Stimulated activated CD4-positive, alpha-beta T cell treated with anti-CD3 and anti-CD28 coated beads, Interleukin-4, amount 100 ng/mL, for 4 hours (primary cell): ENCODE data around the gene WDR59.
A peak's percentile ranks its signal among the peaks of the same experiment; 100 is the strongest.
"Not testable (repeated sequence)": the region's sequence is repeated elsewhere in the genome, so short reads cannot be mapped to it uniquely, and the experiment has no call there.

ENCODE experiments used
- DNase-seq, 2 experiments: peaks; one replicate each; pipeline ENCODE4 v3.0.0-alpha.2; 2020

WDR59 gene, protein sequence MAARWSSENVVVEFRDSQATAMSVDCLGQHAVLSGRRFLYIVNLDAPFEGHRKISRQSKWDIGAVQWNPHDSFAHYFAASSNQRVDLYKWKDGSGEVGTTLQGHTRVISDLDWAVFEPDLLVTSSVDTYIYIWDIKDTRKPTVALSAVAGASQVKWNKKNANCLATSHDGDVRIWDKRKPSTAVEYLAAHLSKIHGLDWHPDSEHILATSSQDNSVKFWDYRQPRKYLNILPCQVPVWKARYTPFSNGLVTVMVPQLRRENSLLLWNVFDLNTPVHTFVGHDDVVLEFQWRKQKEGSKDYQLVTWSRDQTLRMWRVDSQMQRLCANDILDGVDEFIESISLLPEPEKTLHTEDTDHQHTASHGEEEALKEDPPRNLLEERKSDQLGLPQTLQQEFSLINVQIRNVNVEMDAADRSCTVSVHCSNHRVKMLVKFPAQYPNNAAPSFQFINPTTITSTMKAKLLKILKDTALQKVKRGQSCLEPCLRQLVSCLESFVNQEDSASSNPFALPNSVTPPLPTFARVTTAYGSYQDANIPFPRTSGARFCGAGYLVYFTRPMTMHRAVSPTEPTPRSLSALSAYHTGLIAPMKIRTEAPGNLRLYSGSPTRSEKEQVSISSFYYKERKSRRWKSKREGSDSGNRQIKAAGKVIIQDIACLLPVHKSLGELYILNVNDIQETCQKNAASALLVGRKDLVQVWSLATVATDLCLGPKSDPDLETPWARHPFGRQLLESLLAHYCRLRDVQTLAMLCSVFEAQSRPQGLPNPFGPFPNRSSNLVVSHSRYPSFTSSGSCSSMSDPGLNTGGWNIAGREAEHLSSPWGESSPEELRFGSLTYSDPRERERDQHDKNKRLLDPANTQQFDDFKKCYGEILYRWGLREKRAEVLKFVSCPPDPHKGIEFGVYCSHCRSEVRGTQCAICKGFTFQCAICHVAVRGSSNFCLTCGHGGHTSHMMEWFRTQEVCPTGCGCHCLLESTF

DNA sequence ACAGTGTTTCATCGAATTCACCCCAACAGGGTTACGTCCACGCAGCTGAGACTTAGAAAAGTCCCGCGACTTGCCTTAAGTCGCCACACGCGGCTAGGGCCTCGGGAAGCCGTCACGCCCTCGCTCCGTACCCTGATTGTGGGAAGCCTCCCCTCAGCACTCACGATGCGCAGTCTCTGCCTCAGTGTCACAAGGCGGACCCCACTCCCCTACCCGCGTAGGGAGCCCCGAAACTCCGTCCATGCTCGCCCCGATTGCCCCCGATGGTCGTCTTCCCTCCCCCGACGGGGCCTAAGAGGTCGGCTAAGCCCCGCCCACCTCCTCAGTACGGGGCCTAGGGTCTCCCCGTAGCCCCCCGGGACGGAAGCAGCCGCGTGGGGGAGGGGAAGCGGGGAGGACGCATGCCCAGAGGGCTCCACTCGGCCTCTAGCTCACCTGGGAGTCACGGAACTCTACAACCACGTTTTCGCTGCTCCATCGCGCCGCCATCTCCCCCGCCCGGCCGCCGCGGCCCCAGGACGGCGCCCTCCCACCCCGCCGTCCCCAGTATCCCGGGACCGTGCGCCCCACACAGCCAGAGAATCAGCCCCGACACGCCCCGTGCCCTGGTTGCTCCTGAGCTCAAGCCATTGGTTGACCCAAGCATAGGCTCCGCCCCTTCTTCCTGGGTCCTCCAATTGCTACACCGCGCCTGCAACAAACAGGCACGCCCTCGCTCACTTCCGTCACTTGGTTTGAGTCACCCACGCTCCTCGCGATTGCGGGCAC is at the start of gene WDR59:
TSS of gene WDR59 (minus strand) at position 595 of the 768 bp plus-strand sequence. CDS start at position 489, 106 bp downstream.
- DNase-seq, result peak; percentile 95 to 99

DNA sequence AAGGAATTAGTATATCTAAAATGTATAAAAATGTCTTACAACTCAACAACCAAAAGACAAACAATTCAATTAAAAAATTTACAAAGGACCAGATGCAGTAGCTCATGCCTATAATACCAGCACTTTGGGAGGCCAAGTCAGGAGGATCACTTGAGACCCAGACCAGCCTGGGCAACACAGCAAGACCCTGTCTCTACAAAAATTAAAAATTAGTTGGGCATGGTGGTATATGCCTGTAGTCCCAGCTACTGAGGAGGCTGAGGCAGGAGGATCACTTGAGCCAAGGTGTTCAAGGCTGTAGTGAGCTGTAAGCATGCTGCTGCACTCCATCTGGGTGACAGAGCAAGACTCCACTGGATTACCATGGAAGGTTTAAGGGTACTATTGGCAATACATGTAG is 47.7 kb upstream of the WDR59 start:
- DNase-seq, result no peak

DNA sequence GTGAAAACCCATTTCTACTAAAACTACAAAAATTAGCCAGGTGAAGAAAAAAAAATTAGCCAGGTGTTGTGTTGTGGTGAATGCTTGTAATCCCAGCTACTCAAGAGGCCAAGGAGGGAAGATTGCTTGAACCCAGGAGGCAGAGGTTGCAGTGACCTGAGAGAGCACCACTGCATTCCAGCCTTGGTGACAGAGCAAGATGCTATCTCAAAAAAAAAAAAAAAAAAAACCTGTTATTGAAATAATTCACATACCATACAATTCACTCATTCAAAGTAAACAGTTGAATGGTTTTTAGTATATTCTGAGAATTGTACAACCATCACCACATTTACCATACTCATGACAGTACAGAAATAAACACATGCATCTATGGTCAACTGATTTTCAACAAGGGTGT is 44.9 kb upstream of the WDR59 start:
- DNase-seq, result no peak

DNA sequence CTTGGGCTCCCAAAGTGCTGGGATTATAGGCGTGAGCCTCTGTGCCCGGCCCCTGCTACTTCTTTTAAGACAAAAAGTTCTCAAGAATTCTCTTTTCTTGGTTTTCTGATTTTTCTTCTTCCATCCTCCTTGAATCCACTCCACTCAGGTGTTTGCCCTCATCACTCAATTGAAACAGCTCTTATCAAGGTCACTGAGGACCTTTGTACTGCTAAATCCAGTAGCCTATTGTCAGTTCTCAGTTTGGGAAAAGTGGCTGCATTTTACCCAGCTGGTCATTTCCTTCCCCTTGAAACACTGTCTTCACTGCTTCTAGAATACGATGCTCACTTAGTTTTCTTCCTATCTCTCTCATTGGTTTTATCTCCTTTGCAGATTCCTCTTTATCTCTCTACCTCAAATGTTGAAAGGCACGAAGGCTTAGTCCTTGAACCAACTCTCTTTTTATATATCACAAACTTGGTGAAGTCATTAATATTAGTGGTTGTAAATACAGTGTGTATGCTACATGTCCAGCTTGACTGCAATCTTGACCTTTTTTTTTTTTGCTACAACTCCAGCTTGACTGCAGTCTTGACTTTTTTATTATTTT is 43.7 kb upstream of the WDR59 start:
- no peak for DNase-seq

DNA sequence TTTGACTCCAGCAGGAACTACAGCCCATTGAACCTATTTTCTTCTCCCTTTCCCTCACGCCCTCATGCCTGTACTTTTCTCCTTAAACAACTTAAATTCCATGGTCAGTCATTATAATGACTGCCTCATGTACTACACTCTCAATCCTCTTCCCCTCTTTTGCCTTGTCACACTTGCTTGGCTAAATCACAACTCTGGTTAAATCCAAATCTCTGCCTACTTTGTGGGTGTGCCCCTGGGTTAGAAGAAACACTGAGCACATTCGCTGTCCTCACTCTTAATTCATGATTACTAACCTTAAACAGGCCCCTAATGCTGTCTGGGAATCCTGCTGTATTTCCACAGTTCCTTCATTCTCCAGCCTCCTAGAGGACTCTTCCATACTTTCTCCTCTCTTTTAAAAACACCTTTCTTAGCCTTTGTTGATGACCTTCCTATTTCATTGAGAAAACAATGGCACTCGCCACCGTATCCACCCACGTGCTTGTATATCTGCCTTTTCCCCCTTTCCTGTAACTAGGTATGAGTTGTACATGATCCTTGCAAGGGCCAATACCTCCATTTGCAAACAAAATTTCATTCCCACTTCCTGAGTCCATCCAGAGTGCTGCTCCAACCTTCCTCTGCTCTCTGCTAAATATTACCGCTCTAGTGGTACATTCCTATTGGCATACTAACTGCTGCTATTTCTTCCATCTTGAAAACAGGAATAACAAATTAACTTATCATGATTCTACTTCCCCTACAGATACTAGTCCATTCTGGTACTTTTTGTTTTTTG is 42.8 kb upstream of the WDR59 start:
- no peak for DNase-seq

DNA sequence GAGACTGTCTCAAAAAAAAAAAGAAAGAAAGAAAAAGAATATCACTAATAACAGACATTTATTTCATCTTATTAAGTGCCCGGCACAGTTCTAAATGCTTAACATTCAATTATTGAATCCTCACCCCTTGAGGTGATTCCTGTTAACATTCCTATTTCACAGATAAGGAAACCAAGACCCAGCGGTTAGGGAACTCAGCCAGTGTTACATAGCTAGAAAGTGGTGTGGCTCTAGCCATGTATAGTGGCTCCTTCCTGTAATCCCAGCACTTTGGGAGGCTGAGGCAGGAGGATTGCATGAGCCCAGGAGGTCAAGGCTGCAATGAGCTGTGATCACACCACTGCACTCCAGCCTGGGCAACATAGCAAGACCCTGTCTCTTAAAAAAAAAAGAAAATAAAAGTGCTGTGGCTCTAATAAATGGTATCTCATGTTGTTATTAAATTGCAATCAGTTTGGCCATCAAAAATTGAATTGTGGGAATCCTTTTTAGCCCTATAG is 42.0 kb upstream of the WDR59 start:
- DNase-seq, result no peak

DNA sequence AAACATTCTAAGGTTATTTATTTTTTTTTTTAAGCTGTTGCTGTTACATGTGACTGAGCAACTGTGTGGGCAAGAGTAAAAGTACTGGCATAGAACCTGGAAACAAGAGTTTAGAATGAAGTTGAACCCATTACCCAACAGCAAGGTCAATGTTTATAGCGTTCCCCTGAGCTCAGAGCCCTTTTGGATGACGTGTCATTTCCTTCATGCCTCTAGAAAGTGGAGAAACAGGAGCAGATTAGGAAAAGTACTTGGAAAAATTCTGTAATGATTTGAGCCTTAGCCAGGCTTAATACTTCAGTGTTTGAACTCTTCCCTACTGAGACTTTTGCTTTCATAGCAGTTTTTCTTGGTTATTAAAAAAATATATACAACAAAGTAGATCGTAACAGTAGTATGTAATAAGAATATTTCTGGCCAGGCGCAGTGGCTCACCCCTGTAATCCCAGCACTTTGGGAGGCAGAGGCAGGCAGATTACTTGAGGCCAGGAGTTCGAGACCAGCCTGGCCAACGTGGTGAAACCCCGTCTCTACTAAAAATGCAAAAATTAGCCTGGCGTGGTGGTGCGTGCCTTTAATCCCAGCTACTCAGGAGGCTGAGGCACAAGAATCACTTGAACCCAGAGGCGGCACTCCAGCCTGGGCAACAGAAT is 41.4 kb upstream of the WDR59 start:
- DNase-seq, result not testable (repeated sequence)

DNA sequence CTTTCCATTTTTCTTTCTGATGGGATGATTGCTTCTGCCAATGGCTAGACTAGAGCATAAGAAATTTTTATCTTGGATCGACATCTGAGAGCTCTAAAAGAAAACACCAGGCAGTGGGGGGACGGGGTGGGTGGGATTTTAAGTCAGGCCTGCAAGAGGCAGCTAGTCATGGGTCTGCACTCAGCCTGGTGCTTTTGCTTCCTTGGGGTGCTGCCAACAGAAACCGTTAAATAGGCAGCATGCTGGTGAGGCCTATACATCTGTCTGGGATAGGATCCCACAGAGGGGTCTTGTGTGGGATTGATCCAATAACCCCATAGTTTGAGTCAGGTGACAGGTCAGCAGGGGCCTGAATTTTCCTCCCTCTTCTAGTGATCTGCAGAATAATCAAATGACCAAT is 40.8 kb upstream of the WDR59 start:
- no peak for DNase-seq

DNA sequence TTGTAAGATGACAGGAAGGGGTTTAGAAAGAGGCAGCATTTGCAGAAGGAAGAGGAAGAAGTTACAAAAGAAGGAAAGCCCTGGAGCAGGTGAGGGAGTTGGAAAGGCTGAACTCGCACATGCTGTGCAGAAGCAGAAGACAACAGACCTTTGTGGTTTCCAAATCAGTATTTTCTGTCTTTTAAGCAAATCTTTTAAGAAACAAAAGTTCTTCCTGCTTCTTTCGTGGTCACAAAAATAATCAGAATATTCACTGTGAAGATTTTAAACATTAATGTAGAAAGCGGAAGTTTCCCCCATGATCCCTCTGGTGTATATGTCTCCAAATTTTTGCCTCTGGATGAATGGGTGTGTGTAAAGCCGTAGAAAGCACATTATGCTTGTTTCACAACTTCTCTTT is 39.7 kb upstream of the WDR59 start:
- no peak for DNase-seq

DNA sequence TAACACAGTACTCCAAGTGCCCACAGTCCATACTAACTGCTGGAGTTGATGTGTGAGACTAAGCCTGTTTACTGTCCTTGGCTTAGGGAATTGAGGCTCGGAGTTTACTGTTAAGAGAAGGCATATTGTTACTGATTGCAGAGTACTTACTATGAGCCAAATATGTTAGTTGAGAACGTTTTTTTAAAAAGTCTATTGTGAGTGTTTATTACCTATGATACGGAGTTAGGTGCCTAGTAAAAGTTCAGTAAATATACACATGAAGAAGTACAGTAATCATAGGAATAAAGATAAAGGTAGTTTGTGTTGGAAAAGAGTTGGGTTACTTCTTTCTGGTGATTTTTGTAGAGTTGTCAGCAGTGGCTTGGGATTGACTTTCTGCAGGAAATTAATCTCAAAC is 39.3 kb upstream of the WDR59 start:
- no peak for DNase-seq

DNA sequence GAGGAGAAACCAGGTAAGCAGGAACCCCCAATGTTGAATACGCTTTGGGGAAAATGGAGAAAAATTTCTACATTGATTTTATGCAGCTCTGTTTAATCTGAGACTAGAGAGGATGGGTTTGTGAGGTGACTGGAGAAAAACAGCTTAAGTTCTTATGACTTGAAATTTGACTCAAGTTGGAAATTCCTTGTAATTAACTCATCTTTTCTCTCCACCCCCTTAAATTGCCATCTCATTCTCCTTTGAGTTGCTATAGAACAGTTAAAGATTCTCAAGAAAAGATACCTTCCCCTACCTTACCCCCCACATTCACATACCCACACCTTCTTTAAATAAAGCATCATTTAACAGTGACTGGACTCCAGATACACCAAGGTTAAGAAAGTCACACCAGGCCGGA is 38.1 kb upstream of the WDR59 start:
- no peak for DNase-seq

DNA sequence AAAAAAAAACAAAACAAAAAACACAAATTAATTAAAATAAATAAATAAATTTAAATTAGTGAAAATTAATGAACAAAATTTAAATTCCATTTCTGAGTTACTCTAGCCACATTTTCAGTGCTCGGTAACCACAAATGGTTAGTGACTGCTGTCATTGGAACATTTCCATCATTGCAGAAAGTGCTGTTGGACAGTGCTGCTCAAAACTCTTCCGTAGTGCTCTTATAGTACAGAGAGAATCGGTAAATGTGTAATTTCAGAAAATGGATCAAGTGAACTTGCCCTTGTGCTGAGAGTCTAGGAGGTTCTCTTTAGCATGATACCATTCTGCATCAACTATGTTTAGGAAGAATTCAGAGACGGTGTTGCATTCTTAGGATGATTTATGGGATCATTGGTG is 37.6 kb upstream of the WDR59 start:
- no peak for DNase-seq

DNA sequence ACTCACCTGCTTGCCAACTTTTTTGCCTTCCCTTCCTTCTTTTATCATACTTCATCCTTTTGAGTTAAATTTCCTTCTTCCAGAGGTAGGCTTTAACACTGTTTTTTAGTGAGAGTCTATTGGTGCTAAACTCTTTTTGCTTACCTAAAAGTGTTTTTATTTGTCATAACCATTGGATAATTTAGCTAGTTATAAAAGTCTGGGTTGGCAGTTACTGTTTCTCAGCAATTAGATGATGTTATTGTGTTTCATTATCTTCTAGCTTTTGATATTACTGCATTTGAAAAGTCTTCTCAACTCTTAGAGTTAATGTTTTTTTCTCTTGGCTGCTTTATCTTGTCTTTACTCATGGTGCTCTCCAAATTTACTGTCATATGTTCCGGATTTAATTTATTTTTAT is 36.5 kb upstream of the WDR59 start:
- no peak for DNase-seq

DNA sequence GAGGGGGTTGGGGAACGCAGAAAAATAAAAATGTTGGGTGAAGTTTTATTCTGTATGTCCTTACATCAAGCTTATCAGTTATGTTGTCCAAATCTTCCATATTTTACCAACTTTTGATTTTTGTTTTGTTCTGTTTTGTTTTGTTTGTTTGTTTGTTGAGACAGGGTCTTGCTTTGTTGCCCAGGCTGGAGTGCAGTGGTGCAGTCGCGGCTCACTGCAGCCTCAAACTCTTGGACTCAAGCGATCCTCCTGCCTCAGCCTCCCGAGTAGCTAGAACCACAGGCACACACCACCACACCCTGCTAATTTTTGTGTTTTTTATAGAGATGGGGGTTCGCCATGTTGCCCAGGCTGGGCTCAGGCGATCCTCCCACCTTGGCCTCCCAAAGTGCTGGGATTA is 34.7 kb upstream of the WDR59 start:
- no peak for DNase-seq

DNA sequence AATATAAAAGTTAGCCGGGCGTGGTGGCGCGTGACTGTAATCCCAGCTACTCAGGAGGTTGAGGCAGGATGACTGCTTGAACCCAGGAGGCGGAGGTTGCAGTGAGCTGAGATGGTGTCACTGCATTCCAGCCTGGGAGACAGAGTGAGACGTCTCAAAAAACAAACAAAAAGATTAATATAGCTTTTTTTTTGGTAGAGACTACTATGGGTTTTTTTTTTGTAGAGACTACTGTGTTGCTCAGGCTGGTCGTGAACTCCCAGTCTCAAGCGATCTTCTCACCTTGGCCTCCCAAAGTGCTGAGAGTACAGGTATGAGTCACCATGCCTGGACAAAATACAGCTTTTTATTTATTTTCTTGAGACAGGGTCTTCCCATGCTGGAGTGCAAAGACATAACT is 34.1 kb upstream of the WDR59 start:
- no peak for DNase-seq

DNA sequence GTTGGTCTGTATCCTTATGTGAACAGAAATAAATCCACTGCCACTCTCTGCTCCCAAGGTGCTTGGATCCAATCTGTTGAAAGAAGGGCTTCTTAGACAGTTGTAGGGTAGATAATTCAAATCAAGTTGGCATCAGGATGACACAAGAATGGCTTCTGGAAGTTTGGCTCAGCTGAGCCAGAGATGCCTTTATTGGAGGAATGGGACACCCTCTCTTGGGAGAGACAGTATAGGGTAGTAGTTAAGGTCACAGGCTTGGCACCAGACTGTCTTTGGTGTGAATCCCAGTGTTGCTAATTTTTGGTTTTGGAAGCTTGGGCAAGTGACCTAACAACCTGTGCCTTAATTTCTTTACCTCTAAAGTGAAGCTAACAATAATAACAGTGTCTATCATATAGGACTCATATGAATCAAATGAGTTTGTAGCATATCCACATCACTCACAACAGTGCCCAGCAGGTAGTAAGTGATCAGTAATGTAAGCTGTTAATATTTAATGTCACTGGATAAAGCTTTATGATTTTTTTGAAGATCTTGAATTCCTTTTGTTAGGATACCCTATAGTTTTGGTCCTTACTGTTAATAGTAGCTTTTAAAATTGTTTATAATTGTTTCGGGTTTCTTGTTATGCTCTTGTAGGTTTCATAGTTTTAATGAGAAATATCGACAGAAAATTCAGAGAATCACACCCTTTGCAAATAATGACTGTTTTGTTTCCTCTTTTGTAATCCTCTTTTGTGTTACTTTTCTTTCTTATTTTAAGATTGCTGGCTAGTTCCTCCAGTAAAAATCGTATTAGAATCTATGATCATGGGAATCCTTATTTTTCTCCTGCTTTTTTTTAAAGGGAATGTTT is 33.0 kb upstream of the WDR59 start:
- DNase-seq, result no peak

DNA sequence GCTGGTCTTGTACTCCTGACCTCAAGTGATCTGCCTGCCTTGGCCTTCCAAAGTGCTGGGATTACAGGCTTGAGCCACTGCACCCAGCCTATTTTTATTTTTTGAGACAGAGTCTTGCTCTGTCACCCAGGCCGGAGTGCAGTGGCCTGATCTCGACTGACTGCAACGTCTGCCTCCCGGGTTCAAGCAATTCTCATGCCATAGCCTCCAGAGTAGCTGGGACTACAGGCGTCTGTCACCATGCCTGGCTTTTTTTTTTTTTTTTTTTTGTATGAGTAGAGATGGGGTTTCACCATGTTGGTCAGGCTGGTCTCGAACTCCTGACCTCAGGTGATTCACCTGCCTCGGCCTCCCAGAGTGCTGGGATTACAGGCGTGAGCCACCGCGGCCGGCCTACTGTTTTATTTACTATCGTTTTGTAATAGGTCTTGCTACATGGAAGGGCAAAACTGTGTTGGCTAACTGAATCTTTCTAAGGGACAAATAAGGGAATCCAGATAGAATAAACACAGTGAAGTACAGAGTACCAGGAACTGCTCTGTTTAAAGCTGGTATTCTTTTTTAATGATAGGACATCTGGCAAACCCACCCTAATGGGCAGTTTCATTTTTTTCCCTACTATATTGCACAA is 31.6 kb upstream of the WDR59 start:
- not testable (repeated sequence) for DNase-seq

DNA sequence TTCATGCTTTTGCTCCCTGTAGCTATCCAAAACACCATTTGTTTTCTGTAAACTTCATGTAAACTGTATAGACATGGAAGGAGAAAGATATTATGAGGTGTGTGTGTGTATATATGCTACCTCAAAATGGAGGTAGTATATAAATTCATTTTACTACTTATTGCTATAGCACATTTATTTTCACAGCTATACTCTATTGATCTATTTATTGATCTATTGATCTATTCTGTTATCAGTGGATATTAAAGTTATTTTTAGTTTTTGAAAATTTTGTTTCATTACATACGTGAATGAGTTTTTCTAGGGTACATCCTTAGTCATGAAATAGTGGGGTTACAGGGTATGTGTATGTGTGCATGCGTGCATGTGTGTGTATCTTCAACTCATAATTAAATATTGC is 29.4 kb upstream of the WDR59 start:
- DNase-seq, result no peak

DNA sequence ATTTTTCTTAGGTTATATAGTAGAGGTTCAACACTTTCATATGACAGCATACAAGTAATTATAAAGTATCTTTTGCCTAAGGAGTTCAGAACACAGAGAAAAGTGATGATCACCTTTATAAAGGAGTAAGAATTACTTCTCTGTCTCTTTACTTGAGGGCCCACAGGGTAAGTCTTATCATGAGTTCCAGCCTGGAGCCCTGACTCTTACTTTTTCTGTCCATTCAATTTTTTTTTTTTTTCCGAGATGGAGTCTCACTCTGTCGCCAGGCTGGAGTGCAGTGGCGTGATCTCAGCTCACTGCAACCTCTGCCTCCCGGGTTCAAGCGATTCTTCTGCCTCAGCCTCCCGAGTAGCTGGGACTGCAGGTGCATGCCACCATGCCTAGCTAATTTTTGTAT is 28.2 kb upstream of the WDR59 start:
- not testable (repeated sequence) for DNase-seq
